HEK293 (cell line): ENCODE results near the gene CCSER1.

Experiments
- CTCF ChIA-PET: fragments of 350-600 bp; formaldehyde crosslinking; extraction: SDS; loops from one replicate; lab custom pipeline; 2021; ENCODE audit warnings: antibody characterized with exemption; lab: Yijun Ruan, JAX
- POLR2A ChIA-PET: fragments of 300-600 bp; formaldehyde crosslinking; extraction: SDS; loops from one replicate; lab custom pipeline; 2020; ENCODE audit warnings: antibody characterized with exemption, inconsistent platforms; lab: Yijun Ruan, JAX
- H3K27ac ChIP-seq: fragments of 200-500 bp; sonication (Bioruptor generic); 2 replicates; pipeline ENCODE4 v1.5.1; 2014; ENCODE audit warnings: low read depth, low read length, control low read depth, inconsistent platforms; ENCODE audit errors: extremely low read depth
- H3K36me3 ChIP-seq, 2 experiments: fragments of 200-500 bp in 1 of 2; sonication (Bioruptor generic) in 1 of 2; 1 replicate in 1 of 2; 2 replicates in 1 of 2; pipeline ENCODE4 v1.5.1; 2014 to 2017; ENCODE audit warnings: inconsistent platforms in 2 of 2, low read length in 2 of 2; ENCODE audit not compliant: control insufficient read depth in 2 of 2, insufficient read depth in 1 of 2
- H3K4me1 ChIP-seq: fragments of 200-500 bp; sonication (Bioruptor generic); 2 replicates; pipeline ENCODE4 v1.5.1; 2014; ENCODE audit warnings: mild to moderate bottlenecking, low read length, inconsistent platforms; ENCODE audit not compliant: control insufficient read depth, insufficient read depth
- H3K4me3 ChIP-seq: 2 replicates; pipeline ENCODE4 v1.5.1; 2011; ENCODE audit warnings: low read depth, mild to moderate bottlenecking, control low read depth, low read length, moderate library complexity
- H3K9me3 ChIP-seq: fragments of 200-500 bp; sonication (Bioruptor generic); 2 replicates; pipeline ENCODE4 v1.5.1; 2014; ENCODE audit warnings: low read depth, low read length, inconsistent platforms; ENCODE audit not compliant: control insufficient read depth, insufficient read depth
- KLF9 ChIP-seq: fragments of 450-650 bp; formaldehyde crosslinking; IDR thresholded peaks from 2 replicates; pipeline ENCODE4 v1.5.1; 2016; ENCODE audit warnings: missing biosample characterization, missing genetic modification characterization, low read depth
- REPIN1 ChIP-seq: fragments of 450-650 bp; formaldehyde crosslinking; IDR thresholded peaks from 2 replicates; pipeline ENCODE4 v1.5.1; 2017; ENCODE audit warnings: missing biosample characterization, missing genetic modification characterization, low read depth
- SALL2 ChIP-seq: fragments of 450-650 bp; formaldehyde crosslinking; IDR thresholded peaks from 2 replicates; pipeline ENCODE4 v1.5.0; 2017; ENCODE audit warnings: missing biosample characterization, mild to moderate bottlenecking, missing genetic modification characterization, borderline replicate concordance
- ZBTB8A ChIP-seq: fragments of 450-650 bp; formaldehyde crosslinking; IDR thresholded peaks from 2 replicates; pipeline ENCODE4 v1.5.1; 2016; ENCODE audit warnings: missing biosample characterization, missing genetic modification characterization
- ZEB2 ChIP-seq: fragments of 450-650 bp; formaldehyde crosslinking; IDR thresholded peaks from 2 replicates; pipeline ENCODE4 v1.5.1; 2016; ENCODE audit warnings: missing biosample characterization, missing genetic modification characterization
- ZNF157 ChIP-seq: fragments of 450-650 bp; formaldehyde crosslinking; IDR thresholded peaks from 2 replicates; pipeline ENCODE4 v1.5.1; 2016; ENCODE audit warnings: missing biosample characterization, missing genetic modification characterization
- ZNF184 ChIP-seq: fragments of 450-650 bp; IDR thresholded peaks from 2 replicates; pipeline ENCODE4 v1.5.1; 2018; ENCODE audit warnings: missing biosample characterization, mild to moderate bottlenecking, missing genetic modification characterization
- ZNF19 ChIP-seq: fragments of 450-650 bp; formaldehyde crosslinking; IDR thresholded peaks from 2 replicates; pipeline ENCODE4; 2016; ENCODE audit warnings: missing biosample characterization, missing genetic modification characterization, low read depth
- ZNF350 ChIP-seq: fragments of 450-650 bp; formaldehyde crosslinking; IDR thresholded peaks from 2 replicates; pipeline ENCODE4 v1.5.0; 2017; ENCODE audit warnings: missing biosample characterization, mild to moderate bottlenecking, missing genetic modification characterization
- ZNF398 ChIP-seq: fragments of 450-650 bp; formaldehyde crosslinking; IDR thresholded peaks from 2 replicates; pipeline ENCODE4 v1.5.1; 2017; ENCODE audit warnings: missing biosample characterization, missing genetic modification characterization
- ZNF501 ChIP-seq: fragments of 450-650 bp; formaldehyde crosslinking; IDR thresholded peaks from 2 replicates; pipeline ENCODE4 v1.5.1; 2016; ENCODE audit warnings: missing biosample characterization, missing genetic modification characterization
- ZNF521 ChIP-seq: fragments of 450-650 bp; formaldehyde crosslinking; IDR thresholded peaks from 2 replicates; pipeline ENCODE4 v1.5.1; 2017; ENCODE audit warnings: missing biosample characterization, mild to moderate bottlenecking, missing genetic modification characterization
- ZNF544 ChIP-seq: fragments of 450-650 bp; formaldehyde crosslinking; IDR thresholded peaks from 2 replicates; pipeline ENCODE4 v1.5.0; 2017; ENCODE audit warnings: missing biosample characterization, missing genetic modification characterization
- ZNF624 ChIP-seq: fragments of 450-650 bp; formaldehyde crosslinking; IDR thresholded peaks from 2 replicates; pipeline ENCODE4 v1.5.1; 2017; ENCODE audit warnings: missing biosample characterization, missing genetic modification characterization
- ZNF629 ChIP-seq: fragments of 450-650 bp; formaldehyde crosslinking; IDR thresholded peaks from 2 replicates; pipeline ENCODE4 v1.5.1; 2017; ENCODE audit warnings: missing biosample characterization, missing genetic modification characterization
- ZNF660 ChIP-seq: fragments of 450-650 bp; IDR thresholded peaks from 2 replicates; pipeline ENCODE4 v1.5.1; 2018; ENCODE audit warnings: missing biosample characterization, mild to moderate bottlenecking, missing genetic modification characterization
- ZNF768 ChIP-seq: fragments of 450-650 bp; formaldehyde crosslinking; IDR thresholded peaks from 2 replicates; pipeline ENCODE4 v1.5.1; 2018; ENCODE audit warnings: missing biosample characterization, mild to moderate bottlenecking, missing genetic modification characterization
- TF ChIP-seq, protein P1 (sequence below): fragments of 450-650 bp; formaldehyde crosslinking; IDR thresholded peaks from 2 replicates; pipeline ENCODE4 v1.5.1; 2016; ENCODE audit warnings: missing biosample characterization, missing genetic modification characterization
- TF ChIP-seq, protein P2 (sequence below): sonication (generic); formaldehyde crosslinking; IDR thresholded peaks from 2 replicates; pipeline ENCODE4 v1.8.1; 2022; ENCODE audit warnings: mild to moderate bottlenecking, moderate library complexity, missing genetic modification reagents
- TF ChIP-seq, protein P3 (sequence below): fragments of 450-650 bp; formaldehyde crosslinking; IDR thresholded peaks from 2 replicates; pipeline ENCODE4 v1.5.1; 2016; ENCODE audit warnings: missing biosample characterization, missing genetic modification characterization

The CCSER1 gene

DNA sequence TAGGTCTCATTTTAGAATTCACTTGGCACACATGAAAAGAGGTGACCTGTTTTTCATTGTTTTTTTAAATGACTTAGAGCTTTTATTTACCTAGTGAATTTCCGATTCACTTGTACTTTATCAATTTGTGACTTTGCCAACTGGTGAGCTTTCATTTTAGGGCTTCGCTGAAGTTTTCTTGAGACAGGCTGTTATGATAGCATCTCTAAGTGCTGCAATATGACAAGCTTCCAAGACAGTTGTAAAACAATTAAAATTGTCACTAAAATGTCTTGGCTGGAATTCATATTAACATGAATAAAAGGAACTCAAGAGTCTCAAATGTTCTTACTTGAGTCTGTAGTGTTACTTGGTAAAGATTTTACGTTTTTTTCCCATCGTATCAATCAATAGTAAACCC, 1344.9 kb downstream of the CCSER1 start (continued):
- TF ChIP-seq ZNF184 (tag by site-specific recombination) = no peak
- TF ChIP-seq, all 188 proteins: peak for 0

GRCh38 chr4:91485415-91485814, 1358.2 kb downstream of the CCSER1 start:
- Histone ChIP-seq H3K4me1 (no peaks in the 10 kb centered on the region), H3K4me3 (no peak overlapping the region), H3K27ac (no peak overlapping the region), H3K36me3 (no peaks in the 10 kb centered on the region), H3K9me3 (no peaks in the 10 kb centered on the region)
- ChIA-PET POLR2A (no interaction called here), CTCF (no interaction called here)
- TF ChIP-seq ZNF629 (tag by site-specific recombination) = no peak
- no peak for TF ChIP-seq ZNF624 (tag by site-specific recombination)
- TF ChIP-seq ZNF350 (tag by site-specific recombination) = no peak
- no peak for TF ChIP-seq ZNF501 (tag by site-specific recombination)
- TF ChIP-seq ZBTB8A = no peak
- no peak for TF ChIP-seq ZNF660 (tag by site-specific recombination)

- Histone ChIP-seq H3K9me3 (no peaks in the 10 kb centered on the region), H3K36me3 (no peaks in the 10 kb centered on the region), H3K4me1 (no peaks in the 10 kb centered on the region), H3K4me3 (no peak overlapping the region), H3K27ac (no peak overlapping the region)
- TF ChIP-seq ZNF521 (tag by site-specific recombination) (no peak), ZNF544 (no peak), ZNF629 (tag by site-specific recombination) (no peak), REPIN1 (tag by site-specific recombination) (no peak), ZNF624 (tag by site-specific recombination) (no peak), ZNF19 (tag by site-specific recombination) (no peak), ZNF157 (tag by site-specific recombination) (no peak), KLF9 (tag by site-specific recombination) (no peak), ZEB2 (tag by site-specific recombination) (no peak), ZNF768 (tag by site-specific recombination) (no peak), ZNF398 (no peak), SALL2 (tag by site-specific recombination) (no peak)
- TF ChIP-seq, protein P1, sequence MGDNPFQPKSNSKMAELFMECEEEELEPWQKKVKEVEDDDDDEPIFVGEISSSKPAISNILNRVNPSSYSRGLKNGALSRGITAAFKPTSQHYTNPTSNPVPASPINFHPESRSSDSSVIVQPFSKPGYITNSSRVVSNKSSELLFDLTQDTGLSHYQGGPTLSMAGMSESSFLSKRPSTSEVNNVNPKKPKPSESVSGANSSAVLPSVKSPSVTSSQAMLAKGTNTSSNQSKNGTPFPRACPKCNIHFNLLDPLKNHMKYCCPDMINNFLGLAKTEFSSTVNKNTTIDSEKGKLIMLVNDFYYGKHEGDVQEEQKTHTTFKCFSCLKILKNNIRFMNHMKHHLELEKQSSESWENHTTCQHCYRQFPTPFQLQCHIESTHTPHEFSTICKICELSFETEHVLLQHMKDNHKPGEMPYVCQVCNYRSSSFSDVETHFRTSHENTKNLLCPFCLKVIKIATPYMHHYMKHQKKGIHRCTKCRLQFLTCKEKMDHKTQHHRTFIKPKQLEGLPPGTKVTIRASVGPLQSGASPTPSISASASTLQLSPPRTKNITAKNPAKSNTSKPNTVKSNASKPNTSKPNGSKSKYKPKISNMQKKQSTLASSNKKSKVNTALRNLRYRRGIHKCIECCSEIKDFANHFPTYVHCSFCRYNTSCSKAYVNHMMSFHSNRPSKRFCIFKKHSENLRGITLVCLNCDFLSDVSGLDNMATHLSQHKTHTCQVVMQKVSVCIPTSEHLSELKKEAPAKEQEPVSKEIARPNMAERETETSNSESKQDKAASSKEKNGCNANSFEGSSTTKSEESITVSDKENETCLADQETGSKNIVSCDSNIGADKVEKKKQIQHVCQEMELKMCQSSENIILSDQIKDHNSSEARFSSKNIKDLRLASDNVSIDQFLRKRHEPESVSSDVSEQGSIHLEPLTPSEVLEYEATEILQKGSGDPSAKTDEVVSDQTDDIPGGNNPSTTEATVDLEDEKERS (tag by site-specific recombination) = no peak
- TF ChIP-seq, protein P2, sequence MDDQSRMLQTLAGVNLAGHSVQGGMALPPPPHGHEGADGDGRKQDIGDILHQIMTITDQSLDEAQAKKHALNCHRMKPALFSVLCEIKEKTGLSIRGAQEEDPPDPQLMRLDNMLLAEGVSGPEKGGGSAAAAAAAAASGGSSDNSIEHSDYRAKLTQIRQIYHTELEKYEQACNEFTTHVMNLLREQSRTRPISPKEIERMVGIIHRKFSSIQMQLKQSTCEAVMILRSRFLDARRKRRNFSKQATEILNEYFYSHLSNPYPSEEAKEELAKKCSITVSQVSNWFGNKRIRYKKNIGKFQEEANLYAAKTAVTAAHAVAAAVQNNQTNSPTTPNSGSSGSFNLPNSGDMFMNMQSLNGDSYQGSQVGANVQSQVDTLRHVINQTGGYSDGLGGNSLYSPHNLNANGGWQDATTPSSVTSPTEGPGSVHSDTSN (CRISPR knock-in tag) = no peak
- TF ChIP-seq, protein P3, sequence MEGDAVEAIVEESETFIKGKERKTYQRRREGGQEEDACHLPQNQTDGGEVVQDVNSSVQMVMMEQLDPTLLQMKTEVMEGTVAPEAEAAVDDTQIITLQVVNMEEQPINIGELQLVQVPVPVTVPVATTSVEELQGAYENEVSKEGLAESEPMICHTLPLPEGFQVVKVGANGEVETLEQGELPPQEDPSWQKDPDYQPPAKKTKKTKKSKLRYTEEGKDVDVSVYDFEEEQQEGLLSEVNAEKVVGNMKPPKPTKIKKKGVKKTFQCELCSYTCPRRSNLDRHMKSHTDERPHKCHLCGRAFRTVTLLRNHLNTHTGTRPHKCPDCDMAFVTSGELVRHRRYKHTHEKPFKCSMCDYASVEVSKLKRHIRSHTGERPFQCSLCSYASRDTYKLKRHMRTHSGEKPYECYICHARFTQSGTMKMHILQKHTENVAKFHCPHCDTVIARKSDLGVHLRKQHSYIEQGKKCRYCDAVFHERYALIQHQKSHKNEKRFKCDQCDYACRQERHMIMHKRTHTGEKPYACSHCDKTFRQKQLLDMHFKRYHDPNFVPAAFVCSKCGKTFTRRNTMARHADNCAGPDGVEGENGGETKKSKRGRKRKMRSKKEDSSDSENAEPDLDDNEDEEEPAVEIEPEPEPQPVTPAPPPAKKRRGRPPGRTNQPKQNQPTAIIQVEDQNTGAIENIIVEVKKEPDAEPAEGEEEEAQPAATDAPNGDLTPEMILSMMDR (tag by site-specific recombination) = no peak
- ChIA-PET POLR2A (no interaction called here), CTCF (no interaction called here)
Observed at GRCh38 chr4:91488946-91489345, 1361.8 kb downstream of the CCSER1 start.
